Measurements from ENCODE around the gene OR1M1. TPM values are rescaled to one million over a fixed set of nuclear protein-coding genes. Genes with fewer than 3 reads are reported as not detected.

Gene OR1M1
- total RNA-seq, 1 experiment from 2014 or later = not detected

DNA sequence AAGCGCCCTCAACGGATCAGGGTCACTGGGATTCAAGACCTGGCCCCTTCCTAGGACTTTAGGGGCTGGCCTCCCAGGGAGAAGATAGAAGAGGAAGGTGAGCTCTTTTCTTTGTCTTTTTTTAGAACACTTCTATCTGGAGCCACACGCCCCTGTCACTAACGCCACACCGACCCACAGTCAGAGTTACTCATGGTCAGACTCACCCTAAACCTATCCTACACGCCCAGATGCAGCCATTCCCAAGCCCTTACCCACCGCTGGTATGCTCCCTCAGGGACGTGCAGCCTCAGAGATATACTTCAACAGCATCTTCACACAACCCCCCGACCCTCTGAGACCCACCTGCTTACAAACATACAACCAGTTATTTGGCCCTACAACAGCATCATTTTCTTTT lies 46.7 kb upstream of the OR1M1 start:
- no TSS peak for BruUV-seq (replicated peaks)
- CTCF ChIA-PET = no interaction called here
- H3K27ac ChIP-seq (ENCODE audit: low read depth, low read length, poor library complexity, severe bottlenecking) = no peak overlapping the region

GRCh38 chr19:9041023-9041422 lies 45.8 kb upstream of the OR1M1 start:
- DNase-seq (ENCODE audit: low spot score) = no peak
- H3K27me3 ChIP-seq (replicated peaks; ENCODE audit: insufficient read depth, low read depth, low read length, poor library complexity) = peaks cover 20% of the 10 kb centered on the region
- H3K9me3 ChIP-seq (ENCODE audit: low read depth, low read length, poor library complexity, severe bottlenecking) = no peaks in the 10 kb centered on the region
- no peak overlapping the region for H3K4me3 ChIP-seq (ENCODE audit: low read depth, low read length, poor library complexity, severe bottlenecking)
- intact Hi-C loops (cut with micrococcal nuclease; ENCODE audit: unreplicated experiment) = no loop called here
- POLR2A ChIA-PET (ENCODE audit: low non-redundant PET) = no interaction called here
- H3K4me1 ChIP-seq (ENCODE audit: insufficient read depth, low read length, poor library complexity, severe bottlenecking) = no peaks in the 10 kb centered on the region
- CTCF ChIA-PET = no interaction called here
- no peak overlapping the region for H3K27ac ChIP-seq (ENCODE audit: low read depth, low read length, poor library complexity, severe bottlenecking)
- BruUV-seq (replicated peaks) = no TSS peak
- H3K36me3 ChIP-seq (ENCODE audit: insufficient read depth, low read length, poor library complexity, severe bottlenecking) = no peaks in the 10 kb centered on the region
- TF ChIP-seq CTCF (conservative IDR thresholded peaks at IDR 0.05; ENCODE audit: low read depth, low read length) = no peak
- TF ChIP-seq EZH2 (IDR thresholded peaks at IDR 0.05; ENCODE audit: borderline replicate concordance, low read depth, low read length, poor library complexity, severe bottlenecking) = no peak

More for the DNA sequence above, 46.7 kb upstream of the OR1M1 start:
- intact Hi-C loops (cut with micrococcal nuclease; ENCODE audit: unreplicated experiment) = no loop called here
- Histone ChIP-seq H3K27me3 (replicated peaks; ENCODE audit: insufficient read depth, low read depth, low read length, poor library complexity) (peaks cover 22% of the 10 kb centered on the region), H3K4me3 (ENCODE audit: low read depth, low read length, poor library complexity, severe bottlenecking) (no peak overlapping the region), H3K9me3 (ENCODE audit: low read depth, low read length, poor library complexity, severe bottlenecking) (no peaks in the 10 kb centered on the region), H3K4me1 (ENCODE audit: insufficient read depth, low read length, poor library complexity, severe bottlenecking) (no peaks in the 10 kb centered on the region), H3K36me3 (ENCODE audit: insufficient read depth, low read length, poor library complexity, severe bottlenecking) (no peaks in the 10 kb centered on the region)
- no peak for TF ChIP-seq EZH2 (IDR thresholded peaks at IDR 0.05; ENCODE audit: borderline replicate concordance, low read depth, low read length, poor library complexity, severe bottlenecking)
- TF ChIP-seq CTCF (conservative IDR thresholded peaks at IDR 0.05; ENCODE audit: low read depth, low read length) = no peak
- no peak for DNase-seq (ENCODE audit: low spot score)
- POLR2A ChIA-PET (ENCODE audit: low non-redundant PET) = no interaction called here

GRCh38 chr19:9043524-9043923 lies 43.3 kb upstream of the OR1M1 start:
- TF ChIP-seq EZH2 (IDR thresholded peaks at IDR 0.05; ENCODE audit: borderline replicate concordance, low read depth, low read length, poor library complexity, severe bottlenecking) (no peak), CTCF (conservative IDR thresholded peaks at IDR 0.05; ENCODE audit: low read depth, low read length) (no peak)
- Histone ChIP-seq H3K27me3 (replicated peaks; ENCODE audit: insufficient read depth, low read depth, low read length, poor library complexity) (peaks cover 9% of the 10 kb centered on the region), H3K36me3 (ENCODE audit: insufficient read depth, low read length, poor library complexity, severe bottlenecking) (no peaks in the 10 kb centered on the region), H3K9me3 (ENCODE audit: low read depth, low read length, poor library complexity, severe bottlenecking) (no peaks in the 10 kb centered on the region), H3K4me1 (ENCODE audit: insufficient read depth, low read length, poor library complexity, severe bottlenecking) (no peaks in the 10 kb centered on the region), H3K4me3 (ENCODE audit: low read depth, low read length, poor library complexity, severe bottlenecking) (no peak overlapping the region), H3K27ac (ENCODE audit: low read depth, low read length, poor library complexity, severe bottlenecking) (no peak overlapping the region)
- intact Hi-C loops (cut with micrococcal nuclease; ENCODE audit: unreplicated experiment) = no loop called here
- no peak for DNase-seq (ENCODE audit: low spot score)
- POLR2A ChIA-PET (ENCODE audit: low non-redundant PET) = no interaction called here
- BruUV-seq (replicated peaks) = no TSS peak
- CTCF ChIA-PET = no interaction called here

Data from A673 (cell line).